Karpas-422 (cell line): Measurements from ENCODE around the gene TRAPPC14. TPM values are rescaled to one million over a fixed set of nuclear protein-coding genes. Genes with fewer than 3 reads are reported as not detected.

Experiments used
- DNase-seq: peaks from one replicate; pipeline ENCODE4 v3.0.0-alpha.2; 2015
- H2AFZ ChIP-seq: fragments of 200-600 bp; sonication (generic); 2 replicates; pipeline ENCODE4 v1.6.1; 2014; ENCODE audit warnings: antibody characterized with exemption, low read length, mixed read lengths
- H3K27ac ChIP-seq: fragments of 200-600 bp; sonication (generic); 2 replicates; pipeline ENCODE4 v1.5.1; 2014; ENCODE audit warnings: mild to moderate bottlenecking, low read length, moderate library complexity
- H3K27me3 ChIP-seq: fragments of 200-600 bp; sonication (generic); 2 replicates; pipeline ENCODE4 v1.6.1; 2014; ENCODE audit warnings: low read length, mixed read lengths
- H3K36me3 ChIP-seq: fragments of 200-600 bp; sonication (generic); 2 replicates; pipeline ENCODE4 v1.6.1; 2014; ENCODE audit warnings: low read length, mixed read lengths; ENCODE audit not compliant: insufficient read depth
- H3K4me1 ChIP-seq: fragments of 200-600 bp; sonication (generic); 2 replicates; pipeline ENCODE4 v1.6.1; 2014; ENCODE audit warnings: mild to moderate bottlenecking, low read length, mixed read lengths
- H3K4me2 ChIP-seq: fragments of 200-600 bp; sonication (generic); 2 replicates; pipeline ENCODE4 v1.6.1; 2014; ENCODE audit warnings: low read length, low read depth, mild to moderate bottlenecking; ENCODE audit not compliant: poor library complexity, severe bottlenecking
- H3K4me3 ChIP-seq: fragments of 200-600 bp; sonication (generic); 2 replicates; pipeline ENCODE4 v1.5.1; 2014; ENCODE audit warnings: mild to moderate bottlenecking, antibody characterized with exemption, low read length, mixed read lengths
- H3K79me2 ChIP-seq: fragments of 200-600 bp; sonication (generic); 2 replicates; pipeline ENCODE4 v1.6.1; 2014; ENCODE audit warnings: mild to moderate bottlenecking, low read length, mixed read lengths
- H3K9ac ChIP-seq: fragments of 200-600 bp; sonication (generic); 2 replicates; pipeline ENCODE4 v1.6.0; 2014; ENCODE audit warnings: low read length
- H3K9me2 ChIP-seq: fragments of 200-600 bp; sonication (generic), shearing (Covaris generic); replicated peaks from 2 replicates; pipeline ENCODE4 v1.6.0; 2014; ENCODE audit warnings: mild to moderate bottlenecking, low read length, moderate library complexity; ENCODE audit not compliant: insufficient read depth
- H3K9me3 ChIP-seq: fragments of 300-700, 200-600 bp; sonication (generic); 2 replicates; pipeline ENCODE4 v1.6.1; 2014; ENCODE audit warnings: low read length, mixed read lengths
- H4K20me1 ChIP-seq: fragments of 200-600 bp; sonication (generic); 2 replicates; pipeline ENCODE4 v1.6.1; 2014; ENCODE audit warnings: mild to moderate bottlenecking, antibody characterized with exemption, low read length, low read depth; ENCODE audit not compliant: insufficient read depth
- total RNA-seq: library from RNA; depleted of rRNA; stranded (reverse); fragments of >200 nt; shearing (Covaris generic); gene quantifications from 2 replicates; pipeline ENCODE4 v1.2.3, GENCODE V29; 2014; ENCODE audit warnings: low replicate concordance

The TRAPPC14 gene
- total RNA-seq, 1 experiment from 2014 or later: 15.8 TPM

GRCh38 chr7:100170101-100170897 lies 11.8 kb upstream of the TRAPPC14 start:
- Histone ChIP-seq H3K27me3 (no peaks in the 10 kb centered on the region), H3K4me3 (no peak overlapping the region), H3K9ac (no peak overlapping the region), H3K79me2 (no peaks in the 10 kb centered on the region), H3K9me2 (no peaks in the 10 kb centered on the region), H3K36me3 (no peaks in the 10 kb centered on the region), H3K9me3 (no peaks in the 10 kb centered on the region), H3K4me2 (no peak overlapping the region), H4K20me1 (no peaks in the 10 kb centered on the region), H3K4me1 (peaks cover 5% of the 10 kb centered on the region), H3K27ac (no peak overlapping the region), H2AFZ (no peak overlapping the region)
- DNase-seq: no peak

- no peak overlapping the region for H3K4me3 ChIP-seq
Observed at GRCh38 chr7:100169147-100169850, 10.8 kb upstream of the TRAPPC14 start.

GRCh38 chr7:100167912-100168323 lies 9.4 kb upstream of the TRAPPC14 start:
- H4K20me1 ChIP-seq: no peaks in the 10 kb centered on the region
- H2AFZ ChIP-seq: no peak overlapping the region
- no peak overlapping the region for H3K9ac ChIP-seq
- H3K27ac ChIP-seq: no peak overlapping the region
- H3K9me2 ChIP-seq: no peaks in the 10 kb centered on the region
- H3K4me1 ChIP-seq: peaks cover 5% of the 10 kb centered on the region
- no peaks in the 10 kb centered on the region for H3K27me3 ChIP-seq
- no peaks in the 10 kb centered on the region for H3K36me3 ChIP-seq
- no peak for DNase-seq
- no peaks in the 10 kb centered on the region for H3K9me3 ChIP-seq
- H3K4me3 ChIP-seq: no peak overlapping the region
- no peaks in the 10 kb centered on the region for H3K79me2 ChIP-seq
- H3K4me2 ChIP-seq: no peak overlapping the region

More at GRCh38 chr7:100169147-100169850, 10.8 kb upstream of the TRAPPC14 start:
- H3K9ac ChIP-seq: no peak overlapping the region
- no peaks in the 10 kb centered on the region for H3K79me2 ChIP-seq
- H3K9me2 ChIP-seq: no peaks in the 10 kb centered on the region
- H4K20me1 ChIP-seq: no peaks in the 10 kb centered on the region
- H3K9me3 ChIP-seq: no peaks in the 10 kb centered on the region
- H3K4me2 ChIP-seq: no peak overlapping the region
- no peak for DNase-seq
- no peak overlapping the region for H2AFZ ChIP-seq
- H3K27ac ChIP-seq: no peak overlapping the region
- peaks cover 5% of the 10 kb centered on the region for H3K4me1 ChIP-seq
- H3K27me3 ChIP-seq: no peaks in the 10 kb centered on the region
- no peaks in the 10 kb centered on the region for H3K36me3 ChIP-seq

GRCh38 chr7:100166970-100167911 lies 8.7 kb upstream of the TRAPPC14 start:
- H3K9me2 ChIP-seq: no peaks in the 10 kb centered on the region
- H3K36me3 ChIP-seq: no peaks in the 10 kb centered on the region
- no peak overlapping the region for H3K4me2 ChIP-seq
- no peaks in the 10 kb centered on the region for H3K27me3 ChIP-seq
- H3K27ac ChIP-seq: no peak overlapping the region
- H3K9ac ChIP-seq: no peak overlapping the region
- no peak for DNase-seq
- H2AFZ ChIP-seq: no peak overlapping the region
- H3K4me3 ChIP-seq: no peak overlapping the region
- no peaks in the 10 kb centered on the region for H3K79me2 ChIP-seq
- no peaks in the 10 kb centered on the region for H3K9me3 ChIP-seq
- H3K4me1 ChIP-seq: peaks cover 5% of the 10 kb centered on the region
- H4K20me1 ChIP-seq: no peaks in the 10 kb centered on the region

GRCh38 chr7:100166317-100166940 lies 7.9 kb upstream of the TRAPPC14 start:
- no peaks in the 10 kb centered on the region for H3K9me3 ChIP-seq
- H3K27me3 ChIP-seq: no peaks in the 10 kb centered on the region
- H3K4me1 ChIP-seq: peaks cover 5% of the 10 kb centered on the region
- H3K4me3 ChIP-seq: no peak overlapping the region
- H3K79me2 ChIP-seq: no peaks in the 10 kb centered on the region
- no peak overlapping the region for H3K9ac ChIP-seq
- H3K27ac ChIP-seq: no peak overlapping the region
- no peaks in the 10 kb centered on the region for H3K9me2 ChIP-seq
- no peak for DNase-seq
- H4K20me1 ChIP-seq: no peaks in the 10 kb centered on the region
- no peak overlapping the region for H2AFZ ChIP-seq
- H3K4me2 ChIP-seq: no peak overlapping the region
- no peaks in the 10 kb centered on the region for H3K36me3 ChIP-seq

GRCh38 chr7:100163871-100164270 lies 5.3 kb upstream of the TRAPPC14 start:
- no peak overlapping the region for H3K4me3 ChIP-seq
- no peak overlapping the region for H2AFZ ChIP-seq
- peaks cover 8% of the 10 kb centered on the region for H3K4me1 ChIP-seq
- H3K9ac ChIP-seq: no peak overlapping the region
- DNase-seq: no peak
- H3K27ac ChIP-seq: no peak overlapping the region
- H3K36me3 ChIP-seq: no peaks in the 10 kb centered on the region
- no peaks in the 10 kb centered on the region for H3K79me2 ChIP-seq
- no peaks in the 10 kb centered on the region for H4K20me1 ChIP-seq
- no peak overlapping the region for H3K4me2 ChIP-seq
- no peaks in the 10 kb centered on the region for H3K9me2 ChIP-seq
- H3K9me3 ChIP-seq: no peaks in the 10 kb centered on the region
- H3K27me3 ChIP-seq: no peaks in the 10 kb centered on the region

GRCh38 chr7:100163006-100163531 lies 4.5 kb upstream of the TRAPPC14 start:
- H3K9me2 ChIP-seq: no peaks in the 10 kb centered on the region
- peak; percentile 40 for DNase-seq
- H3K9me3 ChIP-seq: no peaks in the 10 kb centered on the region
- H3K27me3 ChIP-seq: no peaks in the 10 kb centered on the region
- H3K4me2 ChIP-seq: no peak overlapping the region
- peaks cover 4% of the 10 kb centered on the region; the same call in 1 of the 2 replicates for H3K79me2 ChIP-seq
- H3K4me1 ChIP-seq: peaks cover 5% of the 10 kb centered on the region
- H2AFZ ChIP-seq: no peak overlapping the region
- no peaks in the 10 kb centered on the region; the same call in 1 of the 2 replicates for H4K20me1 ChIP-seq
- H3K4me3 ChIP-seq: no peak overlapping the region
- no peaks in the 10 kb centered on the region for H3K36me3 ChIP-seq
- no peak overlapping the region for H3K27ac ChIP-seq
- H3K9ac ChIP-seq: no peak overlapping the region
